MM.1S (cell line): ENCODE data around the gene BCAM.
"Not testable (repeated sequence)": the region's sequence is repeated elsewhere in the genome, so short reads cannot be mapped to it uniquely, and the experiment has no call there.

Source experiments
- DNase-seq: peaks from one replicate; pipeline ENCODE4 v3.0.0-alpha.2; 2015
- H2AFZ ChIP-seq: fragments of 300-600 bp; sonication (generic); 2 replicates; pipeline ENCODE4 v1.6.0; 2016; ENCODE audit warnings: antibody characterized with exemption, low read length
- H3F3A ChIP-seq: fragments of 300-600 bp; sonication (generic); 2 replicates; pipeline ENCODE4 v1.6.1; 2016; ENCODE audit warnings: mild to moderate bottlenecking, antibody characterized with exemption, low read length, moderate library complexity, mixed read lengths; ENCODE audit not compliant: insufficient read depth
- H3K27ac ChIP-seq: fragments of 300-600 bp; sonication (generic); 2 replicates; pipeline ENCODE4 v1.5.1; 2016; ENCODE audit warnings: mild to moderate bottlenecking, low read length
- H3K27me3 ChIP-seq: fragments of 300-600 bp; sonication (generic); replicated peaks from 2 replicates; pipeline ENCODE4 v1.6.0; 2016; ENCODE audit warnings: low read length; ENCODE audit not compliant: insufficient read depth
- H3K36me3 ChIP-seq: fragments of 300-600 bp; sonication (generic); replicated peaks from 2 replicates; pipeline ENCODE4 v1.6.1; 2016; ENCODE audit warnings: mild to moderate bottlenecking, low read length, mixed read lengths; ENCODE audit not compliant: insufficient read depth
- H3K4me1 ChIP-seq: fragments of 300-600 bp; sonication (generic); 2 replicates; pipeline ENCODE4 v1.6.1; 2016; ENCODE audit warnings: low read length, mixed read lengths
- H3K4me2 ChIP-seq: fragments of 300-600 bp; sonication (generic); 2 replicates; pipeline ENCODE4 v1.6.0; 2016; ENCODE audit warnings: low read depth, low read length
- H3K4me3 ChIP-seq: fragments of 300-600 bp; sonication (generic); 2 replicates; pipeline ENCODE4 v1.5.1; 2016; ENCODE audit warnings: low read length, mixed read lengths
- H3K79me2 ChIP-seq: fragments of 300-600 bp; sonication (generic); 2 replicates; pipeline ENCODE4 v1.6.1; 2016; ENCODE audit warnings: mixed run types, low read length, mixed read lengths
- H3K9ac ChIP-seq: fragments of 300-600 bp; sonication (generic); 2 replicates; pipeline ENCODE4 v1.6.1; 2016; ENCODE audit warnings: low read length, mixed read lengths
- H3K9me2 ChIP-seq: fragments of 300-600 bp; sonication (generic); replicated peaks from 2 replicates; pipeline ENCODE4 v1.6.1; 2016; ENCODE audit warnings: mild to moderate bottlenecking, low read length, mixed read lengths; ENCODE audit not compliant: insufficient read depth
- H3K9me3 ChIP-seq: fragments of 300-600 bp; sonication (generic); replicated peaks from 2 replicates; pipeline ENCODE4 v1.6.1; 2016; ENCODE audit warnings: mild to moderate bottlenecking, low read length, mixed read lengths; ENCODE audit not compliant: insufficient read depth
- H4K20me1 ChIP-seq: fragments of 300-600 bp; sonication (generic); 2 replicates; pipeline ENCODE4 v1.6.1; 2016; ENCODE audit warnings: mild to moderate bottlenecking, low read length, moderate library complexity, mixed read lengths; ENCODE audit not compliant: insufficient read depth
- EZH2 ChIP-seq: fragments of 300-600 bp; sonication (generic); optimal IDR thresholded peaks from 2 replicates; pipeline ENCODE3; 2017; ENCODE audit warnings: low read depth, mild to moderate bottlenecking, antibody characterized with exemption, low read length, mixed read lengths
- EZH2phosphoT487 ChIP-seq: fragments of 300-600 bp; sonication (generic); IDR thresholded peaks from 2 replicates; pipeline ENCODE4 v1.6.1; 2018; ENCODE audit warnings: antibody characterized with exemption, low read length
- TF ChIP-seq, protein P1 (sequence below): fragments of 300-600 bp; sonication (generic); IDR thresholded peaks from 2 replicates; pipeline ENCODE4 v1.5.1; 2016; ENCODE audit warnings: antibody characterized with exemption, low read length, mixed read lengths

BCAM gene

DNA sequence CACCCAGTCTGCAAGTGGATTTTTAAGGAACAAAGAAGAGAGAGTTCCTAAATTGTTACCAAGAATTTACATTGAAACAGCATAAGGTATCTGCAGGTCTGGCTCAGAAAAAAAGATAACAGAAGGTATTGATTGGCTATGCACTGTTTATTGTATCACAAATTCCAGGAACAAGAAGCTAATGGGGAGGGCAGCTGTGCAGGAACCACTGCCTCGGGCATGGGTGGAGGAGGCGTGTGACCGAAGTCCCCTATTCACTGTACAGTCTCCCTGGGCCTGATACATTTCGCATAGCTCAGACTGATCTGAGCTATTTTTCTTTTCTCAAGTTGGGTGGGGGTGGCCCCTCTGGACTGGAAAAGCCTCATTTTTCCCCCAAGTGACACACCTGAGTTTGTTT, 48.9 kb downstream of the BCAM start:
- no peaks in the 10 kb centered on the region for H3F3A ChIP-seq
- no peak overlapping the region for H3K4me3 ChIP-seq
- no peak overlapping the region for H3K27ac ChIP-seq
- no peaks in the 10 kb centered on the region for H3K79me2 ChIP-seq
- H3K36me3 ChIP-seq, result no peaks in the 10 kb centered on the region
- no peak overlapping the region for H3K4me2 ChIP-seq
- no peak overlapping the region for H2AFZ ChIP-seq
- H3K9me3 ChIP-seq, result no peaks in the 10 kb centered on the region
- DNase-seq, result no peak
- peaks cover 53% of the 10 kb centered on the region for H3K27me3 ChIP-seq
- no peaks in the 10 kb centered on the region for H3K4me1 ChIP-seq
- no peaks in the 10 kb centered on the region for H4K20me1 ChIP-seq
- H3K9ac ChIP-seq, result no peak overlapping the region
- TF ChIP-seq EZH2 (no peak), EZH2phosphoT487 (no peak)
- TF ChIP-seq, protein P1, sequence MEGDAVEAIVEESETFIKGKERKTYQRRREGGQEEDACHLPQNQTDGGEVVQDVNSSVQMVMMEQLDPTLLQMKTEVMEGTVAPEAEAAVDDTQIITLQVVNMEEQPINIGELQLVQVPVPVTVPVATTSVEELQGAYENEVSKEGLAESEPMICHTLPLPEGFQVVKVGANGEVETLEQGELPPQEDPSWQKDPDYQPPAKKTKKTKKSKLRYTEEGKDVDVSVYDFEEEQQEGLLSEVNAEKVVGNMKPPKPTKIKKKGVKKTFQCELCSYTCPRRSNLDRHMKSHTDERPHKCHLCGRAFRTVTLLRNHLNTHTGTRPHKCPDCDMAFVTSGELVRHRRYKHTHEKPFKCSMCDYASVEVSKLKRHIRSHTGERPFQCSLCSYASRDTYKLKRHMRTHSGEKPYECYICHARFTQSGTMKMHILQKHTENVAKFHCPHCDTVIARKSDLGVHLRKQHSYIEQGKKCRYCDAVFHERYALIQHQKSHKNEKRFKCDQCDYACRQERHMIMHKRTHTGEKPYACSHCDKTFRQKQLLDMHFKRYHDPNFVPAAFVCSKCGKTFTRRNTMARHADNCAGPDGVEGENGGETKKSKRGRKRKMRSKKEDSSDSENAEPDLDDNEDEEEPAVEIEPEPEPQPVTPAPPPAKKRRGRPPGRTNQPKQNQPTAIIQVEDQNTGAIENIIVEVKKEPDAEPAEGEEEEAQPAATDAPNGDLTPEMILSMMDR, result no peak
- no peaks in the 10 kb centered on the region for H3K9me2 ChIP-seq

- not testable (repeated sequence) for DNase-seq, H3K4me2 ChIP-seq, H3K79me2 ChIP-seq, H3K9ac ChIP-seq, H3K36me3 ChIP-seq, H3K27ac ChIP-seq, H3K9me3 ChIP-seq, H3K4me1 ChIP-seq, H3F3A ChIP-seq, H3K9me2 ChIP-seq, H2AFZ ChIP-seq, H4K20me1 ChIP-seq, H3K4me3 ChIP-seq
- H3K27me3 ChIP-seq, result peaks cover 47% of the 10 kb centered on the region
Measured at GRCh38 chr19:44861576-44861975, 52.7 kb downstream of the BCAM start.

GRCh38 chr19:44863990-44864389, 55.1 kb downstream of the BCAM start:
- Histone ChIP-seq H3K79me2 (no peaks in the 10 kb centered on the region), H3K9ac (no peak overlapping the region), H3K4me1 (no peaks in the 10 kb centered on the region), H3K27ac (no peak overlapping the region), H3K36me3 (no peaks in the 10 kb centered on the region), H3K4me3 (no peak overlapping the region), H3K27me3 (peaks cover 60% of the 10 kb centered on the region), H3K4me2 (no peak overlapping the region), H2AFZ (no peak overlapping the region), H3K9me3 (no peaks in the 10 kb centered on the region), H3K9me2 (no peaks in the 10 kb centered on the region), H3F3A (no peaks in the 10 kb centered on the region), H4K20me1 (no peaks in the 10 kb centered on the region)
- TF ChIP-seq EZH2 (no peak), EZH2phosphoT487 (no peak)
- TF ChIP-seq, protein P1, result no peak
- no peak for DNase-seq

GRCh38 chr19:44865196-44865767, 56.4 kb downstream of the BCAM start:
- no peaks in the 10 kb centered on the region for H3K36me3 ChIP-seq
- H3K4me1 ChIP-seq, result no peaks in the 10 kb centered on the region
- H3F3A ChIP-seq, result no peaks in the 10 kb centered on the region
- no peak overlapping the region for H3K4me2 ChIP-seq
- DNase-seq, result no peak
- no peak overlapping the region for H3K9ac ChIP-seq
- no peak overlapping the region for H3K4me3 ChIP-seq
- H2AFZ ChIP-seq, result no peak overlapping the region
- TF ChIP-seq, protein P1, result no peak
- TF ChIP-seq EZH2phosphoT487, result no peak
- no peak for TF ChIP-seq EZH2
- H3K27me3 ChIP-seq, result peaks cover 71% of the 10 kb centered on the region
- H4K20me1 ChIP-seq, result no peaks in the 10 kb centered on the region
- H3K9me3 ChIP-seq, result no peaks in the 10 kb centered on the region
- H3K27ac ChIP-seq, result no peak overlapping the region
- no peaks in the 10 kb centered on the region for H3K79me2 ChIP-seq
- no peaks in the 10 kb centered on the region for H3K9me2 ChIP-seq
